ENCODE measurements around the gene EDNRA.

Gene EDNRA

DNA sequence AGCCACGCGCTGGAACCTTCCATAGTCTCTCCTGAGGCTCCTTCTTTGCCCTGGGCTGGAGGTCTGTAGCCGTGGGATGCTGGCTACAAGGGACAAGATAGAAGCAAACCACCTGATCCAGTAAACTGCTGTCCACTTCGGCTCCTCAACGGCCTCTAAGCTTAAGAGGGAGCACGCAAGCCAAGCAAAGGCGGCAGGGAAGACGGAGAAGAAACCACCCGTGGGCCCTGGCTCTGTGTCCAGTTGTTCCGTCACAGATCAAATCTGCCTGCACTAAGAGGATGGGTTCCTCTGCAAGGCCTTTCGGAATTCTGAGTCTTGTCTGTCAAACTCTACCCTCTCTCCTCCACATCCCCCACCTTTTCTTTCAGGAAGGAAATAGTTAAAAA is 401 bp upstream of the EDNRA start:
- H3K36me3 ChIP-seq (ENCODE audit: control insufficient read depth, insufficient read depth, low read length), result no peaks in the 10 kb centered on the region
- no peak overlapping the region for H3K4me3 ChIP-seq (replicated peaks; ENCODE audit: low read depth, low read length)
- no peak for DNase-seq (ENCODE audit: extremely low read depth, insufficient read length)
- H3K27me3 ChIP-seq (replicated peaks; ENCODE audit: control insufficient read depth, insufficient read depth, low read length), result no peaks in the 10 kb centered on the region
- no peak for TF ChIP-seq CTCF (IDR thresholded peaks at IDR 0.05; ENCODE audit: insufficient read depth, low read length, poor library complexity, severe bottlenecking)

GRCh38 chr4:147481577-147482109 is 746 bp downstream of the EDNRA start:
- no peak for DNase-seq (ENCODE audit: extremely low read depth, insufficient read length)
- Histone ChIP-seq H3K27me3 (replicated peaks; ENCODE audit: control insufficient read depth, insufficient read depth, low read length) (no peaks in the 10 kb centered on the region), H3K4me3 (replicated peaks; ENCODE audit: low read depth, low read length) (no peak overlapping the region), H3K36me3 (ENCODE audit: control insufficient read depth, insufficient read depth, low read length) (no peaks in the 10 kb centered on the region)
- no peak for TF ChIP-seq CTCF (IDR thresholded peaks at IDR 0.05; ENCODE audit: insufficient read depth, low read length, poor library complexity, severe bottlenecking)

DNA sequence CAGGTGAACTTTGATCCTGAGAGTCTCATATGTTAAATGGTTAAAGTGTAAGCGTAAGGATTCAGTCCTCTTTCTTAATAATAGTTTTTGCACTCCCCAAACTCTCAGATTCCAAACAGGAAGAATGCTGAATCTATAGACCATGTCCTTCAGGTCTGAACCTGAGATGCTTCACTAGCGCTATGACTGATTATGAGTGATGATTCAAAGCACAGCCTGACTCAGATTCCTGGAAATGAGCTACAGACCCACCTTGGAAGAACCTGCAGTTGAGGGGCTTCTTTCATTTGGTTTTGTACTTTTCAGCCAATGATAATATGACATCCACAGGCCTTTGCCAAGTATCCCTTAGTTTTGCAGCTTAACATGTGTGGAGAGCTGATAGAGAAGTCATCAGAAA is 1.4 kb downstream of the EDNRA start:
- Histone ChIP-seq H3K27me3 (replicated peaks; ENCODE audit: control insufficient read depth, insufficient read depth, low read length) (no peaks in the 10 kb centered on the region), H3K4me3 (replicated peaks; ENCODE audit: low read depth, low read length) (no peak overlapping the region), H3K36me3 (ENCODE audit: control insufficient read depth, insufficient read depth, low read length) (no peaks in the 10 kb centered on the region)
- no peak for TF ChIP-seq CTCF (IDR thresholded peaks at IDR 0.05; ENCODE audit: insufficient read depth, low read length, poor library complexity, severe bottlenecking)
- DNase-seq (ENCODE audit: extremely low read depth, insufficient read length), result no peak

GRCh38 chr4:147485167-147485566 is 4.3 kb downstream of the EDNRA start:
- no peaks in the 10 kb centered on the region for H3K27me3 ChIP-seq (replicated peaks; ENCODE audit: control insufficient read depth, insufficient read depth, low read length)
- no peak for DNase-seq (ENCODE audit: extremely low read depth, insufficient read length)
- no peak for TF ChIP-seq CTCF (IDR thresholded peaks at IDR 0.05; ENCODE audit: insufficient read depth, low read length, poor library complexity, severe bottlenecking)
- H3K4me3 ChIP-seq (replicated peaks; ENCODE audit: low read depth, low read length), result no peak overlapping the region
- H3K36me3 ChIP-seq (ENCODE audit: control insufficient read depth, insufficient read depth, low read length), result no peaks in the 10 kb centered on the region

DNA sequence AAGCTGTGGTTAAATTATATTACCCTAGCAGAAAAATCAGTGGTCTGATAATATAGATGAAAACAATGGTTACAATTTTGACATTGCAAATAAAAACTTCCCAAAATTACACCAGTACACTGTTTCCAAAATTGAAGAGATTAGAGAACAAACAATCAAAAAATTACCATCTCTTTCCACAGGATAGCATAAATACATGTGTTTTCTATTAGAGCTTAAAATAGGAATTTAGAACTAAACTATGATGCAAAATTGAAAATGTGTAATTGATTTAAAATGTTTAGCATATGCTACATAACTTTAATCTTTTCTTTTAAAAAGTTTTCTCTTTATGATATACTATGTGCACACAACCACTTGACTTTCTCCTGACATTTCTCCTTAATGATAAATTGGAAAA is 6.7 kb downstream of the EDNRA start:
- no peaks in the 10 kb centered on the region for H3K27me3 ChIP-seq (replicated peaks; ENCODE audit: control insufficient read depth, insufficient read depth, low read length)
- no peaks in the 10 kb centered on the region for H3K36me3 ChIP-seq (ENCODE audit: control insufficient read depth, insufficient read depth, low read length)
- no peak for DNase-seq (ENCODE audit: extremely low read depth, insufficient read length)
- no peak overlapping the region for H3K4me3 ChIP-seq (replicated peaks; ENCODE audit: low read depth, low read length)
- TF ChIP-seq CTCF (IDR thresholded peaks at IDR 0.05; ENCODE audit: insufficient read depth, low read length, poor library complexity, severe bottlenecking), result no peak

DNA sequence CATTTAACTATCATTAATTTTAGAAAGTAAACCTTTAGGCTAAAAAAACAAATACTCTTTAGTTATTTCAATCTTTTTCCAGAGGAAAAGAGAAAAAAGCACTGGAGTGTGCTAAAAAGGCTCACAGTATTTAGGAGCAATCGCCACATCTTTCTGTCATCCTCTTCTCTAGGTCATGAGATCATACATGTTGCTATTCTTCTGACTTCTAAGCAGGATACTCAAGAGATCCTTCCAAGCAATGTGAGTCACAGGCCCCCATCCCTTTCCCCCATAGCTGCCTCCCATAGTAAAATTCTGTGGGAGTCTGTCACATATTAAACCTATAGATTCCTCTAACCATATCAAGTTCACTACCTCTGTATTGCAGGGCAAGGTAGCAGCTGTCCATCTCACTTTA is 7.7 kb downstream of the EDNRA start:
- no peak for TF ChIP-seq CTCF (IDR thresholded peaks at IDR 0.05; ENCODE audit: insufficient read depth, low read length, poor library complexity, severe bottlenecking)
- Histone ChIP-seq H3K27me3 (replicated peaks; ENCODE audit: control insufficient read depth, insufficient read depth, low read length) (no peaks in the 10 kb centered on the region), H3K36me3 (ENCODE audit: control insufficient read depth, insufficient read depth, low read length) (no peaks in the 10 kb centered on the region), H3K4me3 (replicated peaks; ENCODE audit: low read depth, low read length) (no peak overlapping the region)
- no peak for DNase-seq (ENCODE audit: extremely low read depth, insufficient read length)

All from GM06990 (cell line).